GM10266 (cell line): ENCODE measurements around the gene CDH15.

Source experiments
- DNase-seq: peaks from one replicate; pipeline ENCODE4 v3.0.0; 2012; ENCODE audit errors: extremely low spot score
- CTCF ChIP-seq: IDR thresholded peaks from 2 replicates; pipeline ENCODE4 v1.5.1; 2012; ENCODE audit warnings: mild to moderate bottlenecking, low read depth; ENCODE audit not compliant: control insufficient read depth, insufficient read depth; ENCODE audit errors: missing control alignments

CDH15 gene

GRCh38 chr16:89140981-89141883, 30.3 kb upstream of the CDH15 start:
- DNase-seq, result no peak
- TF ChIP-seq CTCF, result no peak

GRCh38 chr16:89141884-89142267, 29.7 kb upstream of the CDH15 start:
- no peak for DNase-seq
- no peak for TF ChIP-seq CTCF

- no peak for DNase-seq
- no peak for TF ChIP-seq CTCF
These were observed 28.9 kb upstream of the CDH15 start for GRCh38 chr16:89142474-89143195.

- no peak for TF ChIP-seq CTCF
- no peak for DNase-seq
These were observed 28.3 kb upstream of the CDH15 start for GRCh38 chr16:89143201-89143741.

GRCh38 chr16:89143911-89144675, 27.5 kb upstream of the CDH15 start:
- DNase-seq, result no peak

GRCh38 chr16:89144681-89145080, 26.9 kb upstream of the CDH15 start:
- TF ChIP-seq CTCF, result no peak
- DNase-seq, result no peak

More at GRCh38 chr16:89143911-89144675, 27.5 kb upstream of the CDH15 start:
- TF ChIP-seq CTCF, result no peak
